ENCODE data around the gene TSPAN4. TPM values are rescaled to one million over a fixed set of nuclear protein-coding genes. Genes with fewer than 3 reads are reported as not detected.

TSPAN4 gene, protein sequence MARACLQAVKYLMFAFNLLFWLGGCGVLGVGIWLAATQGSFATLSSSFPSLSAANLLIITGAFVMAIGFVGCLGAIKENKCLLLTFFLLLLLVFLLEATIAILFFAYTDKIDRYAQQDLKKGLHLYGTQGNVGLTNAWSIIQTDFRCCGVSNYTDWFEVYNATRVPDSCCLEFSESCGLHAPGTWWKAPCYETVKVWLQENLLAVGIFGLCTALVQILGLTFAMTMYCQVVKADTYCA
- 10 to 100 TPM; 49.1 to 87.0 TPM for total RNA-seq
- 47.2 TPM for polyA plus RNA-seq (ENCODE audit: insufficient read depth, low read depth, low replicate concordance)
- long read RNA-seq, donor 1, transcript TSPAN4-203 (9 exons, 1,423 nt), result major isoform, 8 of 68 reads
- long read RNA-seq, donor 1, partial matches to known transcripts, result 59 of 68 reads
- long read RNA-seq, donor 1, other reads (novel, unspliced or antisense), result 0 of 68 reads
- long read RNA-seq, donor 2, transcript TSPAN4-203 (9 exons, 1,423 nt), result major isoform, 7 of 24 reads
- long read RNA-seq, donor 2, partial matches to known transcripts, result 12 of 24 reads
- long read RNA-seq, donor 2, other reads (novel, unspliced or antisense), result 0 of 24 reads

DNA sequence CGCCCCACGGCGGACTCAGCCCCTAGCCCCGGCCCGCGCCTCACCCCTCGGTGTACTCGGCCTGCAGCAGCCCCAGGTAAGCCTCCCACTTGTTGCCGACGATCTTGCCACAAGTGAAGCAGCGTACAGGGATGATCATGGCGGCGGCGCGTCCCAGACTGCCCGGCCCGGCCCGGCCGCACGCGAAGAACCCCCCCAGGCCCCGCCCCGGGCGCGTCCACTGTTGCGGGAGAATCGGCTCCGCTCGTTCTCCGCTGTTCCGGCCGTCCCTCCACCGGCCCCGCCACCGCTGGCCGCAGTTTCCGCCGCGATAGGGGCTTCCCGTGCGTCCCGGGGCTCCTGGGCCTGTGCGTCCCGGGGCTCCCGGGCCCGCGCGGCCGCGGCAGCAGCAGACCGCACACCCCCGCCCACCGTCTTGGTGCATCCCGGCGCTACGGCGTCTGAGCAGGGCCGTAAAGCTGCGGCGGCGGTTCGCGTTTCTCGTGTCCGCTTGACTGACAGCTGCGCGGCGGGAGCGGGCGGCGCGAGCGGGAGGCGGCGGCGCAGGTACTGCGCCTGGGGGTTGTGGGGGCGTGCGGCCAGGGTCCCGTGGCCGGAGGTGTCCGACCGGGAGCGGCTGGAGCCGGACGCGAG is at the start of gene TSPAN4, which contains the start of gene POLR2L:
TSS of gene TSPAN4 (plus strand) at position 483 of the 633 bp plus-strand sequence. CDS start 7,453 bp downstream, outside the sequence.
TSS of gene POLR2L (minus strand) at position 160 of the 633 bp plus-strand sequence. CDS start at position 139, 21 bp downstream.
- no peak for TF ChIP-seq POLR2A (IDR thresholded peaks at IDR 0.05)
- TF ChIP-seq, protein P1, sequence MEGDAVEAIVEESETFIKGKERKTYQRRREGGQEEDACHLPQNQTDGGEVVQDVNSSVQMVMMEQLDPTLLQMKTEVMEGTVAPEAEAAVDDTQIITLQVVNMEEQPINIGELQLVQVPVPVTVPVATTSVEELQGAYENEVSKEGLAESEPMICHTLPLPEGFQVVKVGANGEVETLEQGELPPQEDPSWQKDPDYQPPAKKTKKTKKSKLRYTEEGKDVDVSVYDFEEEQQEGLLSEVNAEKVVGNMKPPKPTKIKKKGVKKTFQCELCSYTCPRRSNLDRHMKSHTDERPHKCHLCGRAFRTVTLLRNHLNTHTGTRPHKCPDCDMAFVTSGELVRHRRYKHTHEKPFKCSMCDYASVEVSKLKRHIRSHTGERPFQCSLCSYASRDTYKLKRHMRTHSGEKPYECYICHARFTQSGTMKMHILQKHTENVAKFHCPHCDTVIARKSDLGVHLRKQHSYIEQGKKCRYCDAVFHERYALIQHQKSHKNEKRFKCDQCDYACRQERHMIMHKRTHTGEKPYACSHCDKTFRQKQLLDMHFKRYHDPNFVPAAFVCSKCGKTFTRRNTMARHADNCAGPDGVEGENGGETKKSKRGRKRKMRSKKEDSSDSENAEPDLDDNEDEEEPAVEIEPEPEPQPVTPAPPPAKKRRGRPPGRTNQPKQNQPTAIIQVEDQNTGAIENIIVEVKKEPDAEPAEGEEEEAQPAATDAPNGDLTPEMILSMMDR (IDR thresholded peaks at IDR 0.05), result peak in 2 of 3 experiments; percentile 42 to 61
- 0% methylated on average over 12 of the region's 87 CpGs; no CpG with 5 or more reads in 1 of the 2 donors for WGBS, 2 donors
- Histone ChIP-seq H3K4me1 (peaks cover 40% of the 10 kb centered on the region), H3K4me3 (peak within 1 kb of the TSS; percentile 85 to 94), H3K9me3 (no peaks in the 10 kb centered on the region), H3K27ac (peak within 1 kb of the TSS; percentile 89 to 97), H3K36me3 (ENCODE audit: low read depth, missing control alignments) (no peaks in the 10 kb centered on the region), H3K27me3 (no peaks in the 10 kb centered on the region)
- peak; percentile 92 for DNase-seq
- intact Hi-C loops (cut with DNase I; ENCODE audit: low total_unique reads), result no loop called here

DNA sequence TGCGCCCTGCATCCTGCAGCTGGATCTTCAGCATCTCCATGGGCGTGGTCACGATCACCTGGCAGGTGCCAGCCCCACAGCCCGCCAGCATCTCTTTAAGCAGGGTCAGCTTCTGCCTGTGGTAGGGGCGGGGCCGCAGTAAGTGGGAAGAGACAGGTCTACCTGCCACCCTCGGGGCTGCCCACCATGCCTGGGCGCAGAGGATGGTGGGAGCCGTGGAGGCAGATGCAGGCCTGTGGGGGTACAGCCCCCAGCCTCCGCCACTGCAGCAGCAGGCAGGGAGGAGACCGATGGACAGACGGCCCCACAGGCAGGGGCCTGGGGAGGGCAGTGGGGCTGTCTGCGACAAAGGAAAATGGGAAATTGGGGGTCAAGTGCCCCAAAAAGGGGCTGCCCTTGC is 49.8 kb upstream of the TSPAN4 start:
- no peaks in the 10 kb centered on the region for H3K27me3 ChIP-seq
- no peak overlapping the region for H3K27ac ChIP-seq
- H3K36me3 ChIP-seq (ENCODE audit: low read depth, missing control alignments), result no peaks in the 10 kb centered on the region
- 91 to 95% methylated on average over 4 to 12 of the region's 13 CpGs for WGBS, 2 donors
- H3K4me1 ChIP-seq, result peaks cover 23% of the 10 kb centered on the region
- H3K4me3 ChIP-seq, result no peak overlapping the region
- intact Hi-C loops (cut with DNase I; ENCODE audit: low total_unique reads), result no loop called here
- TF ChIP-seq, protein P1 (IDR thresholded peaks at IDR 0.05), result no peak
- TF ChIP-seq POLR2A (IDR thresholded peaks at IDR 0.05), result no peak
- no peak for DNase-seq
- H3K9me3 ChIP-seq, result no peaks in the 10 kb centered on the region

DNA sequence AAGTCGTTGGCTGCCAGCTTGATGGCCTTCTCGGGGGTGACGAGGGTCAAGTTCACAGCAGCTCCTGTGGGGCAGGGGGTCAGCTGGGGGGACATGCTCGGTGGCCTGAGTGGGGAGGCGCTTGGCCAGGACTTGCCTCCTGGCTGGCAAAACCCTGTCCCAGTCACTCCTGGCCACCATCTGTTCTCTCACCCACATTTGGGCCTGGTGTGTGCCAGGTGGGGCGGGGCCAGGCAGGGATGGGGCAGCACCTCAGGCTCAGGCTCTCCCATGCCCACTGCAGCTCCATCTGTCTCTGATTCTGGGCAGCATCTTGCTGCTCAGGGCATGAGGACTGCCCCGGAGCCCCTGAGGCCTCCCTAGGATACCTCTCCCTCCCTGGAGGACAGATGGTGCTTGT is 49.1 kb upstream of the TSPAN4 start:
- WGBS, 2 donors, result 89 to 90% methylated on average over 4 to 7 of the region's 7 CpGs
- intact Hi-C loops (cut with DNase I; ENCODE audit: low total_unique reads), result no loop called here
- no peak overlapping the region for H3K27ac ChIP-seq
- peaks cover 26% of the 10 kb centered on the region for H3K4me1 ChIP-seq
- H3K27me3 ChIP-seq, result no peaks in the 10 kb centered on the region
- no peaks in the 10 kb centered on the region for H3K36me3 ChIP-seq (ENCODE audit: low read depth, missing control alignments)
- TF ChIP-seq, protein P1 (IDR thresholded peaks at IDR 0.05), result no peak
- TF ChIP-seq POLR2A (IDR thresholded peaks at IDR 0.05), result no peak
- no peak overlapping the region for H3K4me3 ChIP-seq
- no peak for DNase-seq
- no peaks in the 10 kb centered on the region for H3K9me3 ChIP-seq

DNA sequence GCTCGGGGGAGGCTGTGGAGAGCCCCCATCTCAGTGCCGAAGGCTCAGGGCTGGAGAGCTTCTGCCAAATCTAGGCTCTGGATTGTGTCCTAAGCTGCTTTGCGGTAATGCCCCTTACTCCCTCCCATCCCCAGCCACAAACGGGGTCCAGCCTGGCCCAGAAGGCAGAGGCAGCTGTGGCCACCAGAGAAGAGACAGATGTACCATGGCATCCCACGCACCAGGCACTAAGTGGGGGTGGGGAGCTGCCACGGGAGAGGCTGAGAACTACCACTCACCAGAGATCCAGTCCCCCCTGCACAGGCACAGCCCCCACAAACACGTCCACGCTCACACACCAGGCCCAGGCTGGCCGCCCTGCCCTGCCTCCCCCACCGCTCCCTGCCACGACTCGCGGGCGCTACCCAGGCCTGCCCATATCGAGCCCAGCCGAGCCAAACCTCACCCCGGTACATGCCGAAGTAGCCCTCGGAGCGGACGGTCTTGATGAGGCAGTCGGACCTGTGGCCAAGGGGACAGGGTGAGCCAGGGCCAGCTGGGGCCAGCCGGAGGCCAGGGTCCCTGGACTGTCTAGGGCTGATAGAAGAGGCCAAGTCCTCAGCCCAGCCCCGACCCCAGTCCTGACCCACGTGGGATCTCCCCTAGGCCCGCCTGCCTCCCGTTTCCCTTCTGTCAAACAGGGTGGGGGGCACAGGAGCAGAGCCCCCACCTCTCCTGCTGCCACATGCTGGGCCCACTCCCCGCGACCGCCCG is 48.5 kb upstream of the TSPAN4 start:
- WGBS, 2 donors, result 84% methylated on average over 31 of the region's 31 CpGs; no CpG with 5 or more reads in 1 of the 2 donors
- Histone ChIP-seq H3K36me3 (ENCODE audit: low read depth, missing control alignments) (no peaks in the 10 kb centered on the region), H3K9me3 (no peaks in the 10 kb centered on the region), H3K27me3 (no peaks in the 10 kb centered on the region), H3K4me3 (no peak overlapping the region), H3K27ac (no peak overlapping the region), H3K4me1 (peaks cover 27% of the 10 kb centered on the region)
- TF ChIP-seq, protein P1 (IDR thresholded peaks at IDR 0.05), result no peak
- no peak for TF ChIP-seq POLR2A (IDR thresholded peaks at IDR 0.05)
- no peak for DNase-seq
- intact Hi-C loops (cut with DNase I; ENCODE audit: low total_unique reads), result no loop called here

Data from testis (tissue), 5 donors.